Measurements from ENCODE around the gene HSD17B11.
"Not testable (repeated sequence)": the region's sequence is repeated elsewhere in the genome, so short reads cannot be mapped to it uniquely, and the experiment has no call there.

The HSD17B11 gene

DNA sequence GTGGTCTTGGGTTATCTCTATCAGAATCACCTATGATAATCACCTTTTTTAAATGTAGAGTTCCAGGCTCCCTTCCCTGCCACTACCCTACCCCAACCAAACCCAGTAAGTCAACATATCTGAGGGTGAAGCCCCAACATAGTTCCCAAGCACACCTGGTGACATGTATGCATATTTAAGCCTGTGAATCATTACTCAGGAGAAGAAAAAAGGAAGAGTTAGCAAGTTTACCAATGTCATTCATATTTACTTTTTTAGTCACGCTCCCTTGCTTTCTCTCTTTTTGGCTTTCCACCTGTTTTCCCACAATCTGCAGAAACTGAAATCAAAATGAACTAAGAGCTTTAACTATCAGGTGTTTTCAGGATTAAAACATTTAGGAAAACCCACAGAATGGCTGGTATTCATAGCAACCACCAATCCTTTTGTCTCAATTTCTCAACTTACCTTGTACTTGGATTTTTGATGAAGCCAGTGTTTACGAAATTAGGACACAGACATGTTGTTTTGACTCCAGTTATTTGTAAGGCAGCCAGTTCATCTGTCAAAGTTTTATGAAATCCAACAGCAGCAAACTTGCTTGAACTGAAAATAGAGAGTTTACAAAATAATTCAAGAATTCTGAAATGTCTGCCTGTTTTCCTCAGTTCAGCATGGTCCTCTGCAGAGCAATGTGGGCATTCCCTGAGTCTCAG is 34.0 kb downstream of the HSD17B11 start:
- DNase-seq: no peak

DNA sequence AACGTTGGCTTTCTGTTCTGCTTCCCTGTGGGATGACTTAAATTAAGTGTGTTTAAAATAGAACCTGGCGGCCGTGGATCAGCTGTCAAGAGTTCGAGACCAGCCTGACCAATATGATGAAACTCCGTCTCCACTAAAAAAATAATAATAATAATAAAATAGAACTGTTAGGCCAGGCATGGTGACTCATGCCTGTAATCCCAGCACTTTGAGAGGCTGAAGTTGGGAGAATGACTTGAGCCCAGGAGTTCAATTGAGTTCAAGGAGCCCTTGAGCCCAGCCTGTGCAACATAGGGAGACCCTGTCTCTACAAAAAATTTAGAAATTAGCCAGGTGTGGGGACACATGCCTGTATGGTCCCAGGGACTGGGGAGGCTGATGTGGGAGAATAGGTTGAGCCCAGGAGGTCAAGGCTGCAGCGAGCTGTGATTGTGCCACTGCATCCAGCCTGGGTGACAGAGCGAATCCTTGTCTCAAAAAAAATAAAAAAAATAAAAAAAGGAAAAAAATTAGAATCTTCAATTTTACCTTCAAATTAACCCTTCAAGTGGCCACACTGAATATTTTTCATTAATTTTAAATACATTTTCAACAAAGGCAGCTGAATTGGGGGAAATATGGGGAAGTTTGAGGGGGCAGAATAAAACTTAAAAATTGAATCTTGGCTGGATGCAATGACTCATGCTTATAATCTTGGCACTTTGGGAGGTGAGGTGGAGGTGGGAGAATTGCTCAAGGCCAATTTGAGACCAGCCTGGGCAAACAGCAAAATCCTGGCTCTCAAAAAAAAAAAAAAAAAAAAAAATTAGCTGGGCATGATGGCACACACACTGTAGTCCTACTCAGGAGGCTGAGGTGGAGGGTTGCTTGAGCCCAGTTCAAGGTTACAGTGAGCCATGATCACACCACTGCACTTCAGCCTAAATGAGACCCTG is 36.6 kb downstream of the HSD17B11 start:
- no peak for DNase-seq

DNA sequence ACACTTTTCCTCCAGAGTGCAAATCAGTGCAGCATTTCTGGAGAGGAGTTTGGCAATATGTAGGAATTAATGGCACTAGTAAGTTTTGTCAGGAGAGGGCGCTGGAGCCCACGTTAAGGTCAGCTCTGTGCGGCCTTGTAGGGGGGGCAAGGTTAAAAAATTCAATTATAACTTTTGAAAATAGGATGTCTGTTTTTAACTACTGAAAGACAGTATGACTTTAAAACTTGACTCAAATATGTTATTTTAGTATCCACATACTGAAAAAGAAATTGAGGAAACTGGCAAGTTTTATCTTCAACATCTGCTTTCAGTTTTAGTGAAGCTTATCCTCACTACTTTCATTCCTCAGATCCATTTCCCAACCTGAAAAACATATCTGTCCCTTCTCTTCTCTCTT is 37.4 kb downstream of the HSD17B11 start:
- peak; percentile 26 for DNase-seq

DNA sequence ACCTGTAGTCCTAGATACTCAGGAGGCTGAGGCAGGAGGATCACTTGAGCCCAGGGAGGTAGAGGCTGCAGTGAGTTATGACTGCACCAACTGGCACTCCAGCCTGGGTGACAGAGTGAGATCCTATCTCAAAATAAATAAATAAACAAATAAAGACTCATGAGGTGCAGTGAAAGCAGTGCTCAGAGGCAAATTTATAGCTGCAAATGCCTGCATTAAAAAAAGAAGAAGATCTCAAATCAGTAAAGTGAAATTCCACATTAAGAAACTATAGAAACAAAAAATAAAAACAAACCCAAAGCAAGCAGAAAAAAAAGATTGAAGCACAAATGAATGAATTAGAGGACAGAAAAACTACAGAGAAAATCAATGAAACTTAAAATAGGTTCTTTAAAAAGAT is 45.8 kb downstream of the HSD17B11 start:
- no peak for DNase-seq

DNA sequence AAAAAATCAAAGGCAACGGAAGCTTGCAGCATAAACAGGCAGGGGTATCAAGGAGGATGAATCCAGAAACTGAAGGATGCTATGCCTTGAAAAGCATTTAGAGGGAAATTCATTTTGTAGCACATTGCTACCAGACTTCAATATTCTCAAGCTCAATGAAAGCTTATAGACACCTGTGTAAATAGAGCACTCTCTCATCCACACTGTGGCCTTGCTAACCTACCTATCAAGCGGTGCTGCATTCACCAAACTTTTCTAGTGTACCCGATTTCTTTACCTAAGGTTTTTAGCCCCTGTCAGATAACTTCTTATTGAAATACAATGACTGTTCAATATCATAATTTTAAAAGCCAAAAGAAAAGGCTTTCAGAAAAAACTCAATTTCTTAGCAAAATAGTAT is 48.1 kb downstream of the HSD17B11 start:
- DNase-seq: no peak

DNA sequence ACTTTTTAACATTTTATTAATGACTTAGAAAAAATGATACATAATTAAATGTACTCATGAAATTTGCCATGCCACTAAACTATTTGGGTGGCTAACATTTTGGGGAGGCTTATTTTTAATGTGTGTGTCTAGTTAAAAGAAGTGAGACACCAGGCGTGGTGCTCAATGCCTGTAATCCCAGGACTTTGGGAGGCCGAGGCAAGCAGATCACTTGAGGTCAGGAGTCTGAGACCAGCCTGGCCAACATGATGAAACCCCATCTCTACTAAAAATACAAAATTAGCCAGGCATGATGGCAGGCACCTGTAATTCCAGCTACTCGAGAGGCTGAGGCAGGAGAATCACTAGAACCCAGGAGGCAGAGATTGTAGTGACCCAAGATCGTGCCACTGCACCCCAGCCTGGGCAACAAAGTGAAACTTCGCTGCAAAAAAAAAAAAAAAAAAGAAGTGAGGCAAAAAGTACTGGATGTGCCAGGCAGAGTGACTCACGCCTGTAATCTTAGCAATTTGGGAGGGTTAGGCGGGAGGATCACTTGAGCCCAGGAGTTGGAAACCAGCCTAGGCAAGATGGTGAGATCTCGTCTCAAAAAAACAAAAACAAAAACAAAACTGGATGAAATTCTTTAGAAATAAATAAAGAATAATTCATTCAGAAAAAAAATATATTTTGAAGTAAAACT is 48.9 kb downstream of the HSD17B11 start:
- DNase-seq: not testable (repeated sequence)

DNA sequence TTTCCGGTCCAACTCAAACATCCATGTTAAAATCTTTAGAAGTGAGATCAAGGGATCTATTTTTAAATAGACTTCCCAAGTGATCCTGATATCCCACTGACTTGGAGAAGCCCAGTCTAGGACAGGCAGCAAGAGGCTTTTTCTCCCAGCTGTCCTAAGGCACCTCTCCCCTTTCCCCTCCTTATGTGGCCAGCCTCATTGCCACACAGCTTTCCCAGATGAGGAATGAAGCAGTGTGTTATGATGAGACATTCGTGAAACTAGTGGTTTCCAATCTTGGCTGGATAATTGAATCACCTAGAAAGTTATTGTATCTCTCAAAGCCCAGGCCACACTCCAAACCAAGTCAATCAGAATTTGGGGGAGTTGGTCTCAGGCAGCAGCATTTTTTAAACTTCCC is 51.5 kb downstream of the HSD17B11 start:
- DNase-seq: no peak

DNA sequence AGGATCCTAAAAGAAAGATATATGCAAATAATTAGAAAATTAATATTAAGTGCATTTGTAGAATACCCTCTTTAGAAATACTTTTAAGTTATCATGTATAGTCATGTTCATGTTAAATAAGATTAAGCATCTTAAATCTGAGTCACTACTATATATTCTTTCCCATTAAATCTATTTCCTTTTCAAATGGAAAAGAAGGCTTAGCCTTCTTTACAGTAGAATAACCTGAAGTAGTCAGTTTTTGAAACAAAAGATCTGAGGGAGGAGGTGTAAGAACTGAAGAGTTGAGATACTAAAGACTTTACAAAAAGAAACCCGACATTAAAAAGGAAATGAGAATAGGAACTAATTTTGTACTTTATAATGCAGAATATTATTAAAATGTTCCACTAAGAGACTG is 53.6 kb downstream of the HSD17B11 start:
- no peak for DNase-seq

DNA sequence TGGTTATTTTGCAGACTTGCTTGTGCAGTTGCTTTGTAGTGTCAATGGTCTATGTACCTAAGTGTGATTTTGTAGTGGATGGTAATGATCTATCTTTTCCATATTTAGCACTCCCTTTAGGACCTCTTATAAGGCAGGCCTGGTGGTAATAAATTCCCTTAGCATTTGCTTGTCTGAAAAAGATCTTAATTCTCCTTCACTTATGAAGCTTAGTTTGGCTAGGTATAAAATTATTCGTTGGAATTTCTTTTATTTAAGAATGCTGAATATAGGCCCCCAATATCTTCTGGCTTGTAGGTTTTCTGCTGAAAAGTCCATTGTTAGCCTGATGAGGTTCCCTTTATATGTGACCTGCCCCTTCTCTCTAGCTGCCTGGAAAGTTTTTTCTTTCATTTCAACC is 57.7 kb downstream of the HSD17B11 start:
- DNase-seq: no peak

DNA sequence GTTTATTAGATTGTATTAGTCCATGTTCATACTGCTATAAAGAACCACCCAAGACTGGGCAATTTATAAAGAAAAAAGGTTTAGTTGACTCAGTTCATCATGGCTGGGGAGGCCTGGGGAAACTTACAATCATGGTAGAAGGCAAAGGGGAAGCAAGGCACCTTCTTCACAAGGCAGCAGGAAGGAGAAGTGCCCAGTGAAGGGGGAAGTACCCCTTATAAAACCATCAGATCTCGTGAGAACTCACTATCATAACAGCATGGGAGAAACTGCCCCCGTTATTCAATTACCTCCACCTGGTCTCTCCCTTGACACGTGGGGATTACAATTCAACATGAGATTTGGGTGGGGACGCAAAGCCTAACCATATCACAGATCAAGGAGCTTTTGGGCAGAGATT is 60.2 kb downstream of the HSD17B11 start:
- no peak for DNase-seq

DNA sequence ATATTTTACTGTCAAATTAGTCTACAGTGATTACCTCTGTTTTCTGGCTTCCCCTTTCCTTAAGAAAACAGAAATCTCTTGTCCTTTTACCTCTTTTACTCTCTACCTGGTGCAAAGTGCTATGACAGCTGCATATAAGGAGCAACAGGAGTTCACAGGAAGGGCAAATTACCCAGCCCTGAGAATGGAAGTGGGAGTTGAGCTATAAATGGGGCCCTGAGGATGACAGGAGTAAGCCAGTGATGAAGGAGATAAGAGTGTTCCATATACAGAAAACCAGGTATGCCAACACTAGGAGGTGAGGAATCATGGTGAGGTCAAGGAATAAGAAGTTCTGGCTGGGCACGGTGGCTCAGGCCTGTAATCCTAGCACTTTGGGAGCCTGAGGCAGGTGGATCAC is 63.9 kb downstream of the HSD17B11 start:
- no peak for DNase-seq

DNA sequence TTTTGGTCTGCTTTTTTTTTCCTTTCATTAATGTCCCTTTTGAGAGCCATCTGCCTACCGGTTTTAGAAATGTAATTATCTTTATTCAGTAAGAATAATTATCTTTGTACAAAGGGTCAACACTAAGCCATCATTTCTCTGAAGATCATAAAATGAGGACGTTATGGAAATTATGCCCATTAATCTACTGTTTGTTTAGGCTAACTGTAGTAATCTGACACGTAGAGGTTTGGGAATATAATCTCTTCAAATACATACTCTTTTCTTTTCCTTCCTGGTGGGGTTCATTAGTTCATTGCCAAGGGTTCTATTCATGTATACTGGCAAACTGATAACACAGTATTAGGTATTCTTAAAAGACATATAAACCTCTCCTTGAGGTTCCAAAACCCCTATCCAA is 64.5 kb downstream of the HSD17B11 start:
- no peak for DNase-seq

DNA sequence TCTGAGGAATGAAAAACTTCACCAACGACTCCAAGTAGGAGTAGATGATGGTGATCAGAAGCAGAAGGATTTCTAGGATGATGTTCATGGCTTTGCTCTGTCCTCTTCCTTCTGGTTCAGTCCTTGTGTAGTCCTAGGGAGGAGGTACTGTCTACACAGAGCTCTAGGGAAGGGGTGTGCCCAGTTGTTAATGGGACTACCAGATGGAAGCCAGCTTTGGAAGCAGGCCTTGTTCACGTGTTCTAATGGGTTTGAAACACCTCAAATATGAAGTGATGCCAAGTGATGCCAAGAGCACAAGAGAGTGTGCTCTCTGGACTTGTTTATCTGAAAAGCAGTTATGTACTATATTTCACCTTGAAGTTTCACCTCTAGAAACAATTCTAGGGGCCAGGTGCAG is 68.2 kb downstream of the HSD17B11 start, which contains the start of gene HSD17B13:
Gene HSD17B13, minus strand, starts transcription at position 129 of the 400 bp plus-strand sequence. Its CDS starts 41 bp downstream, at position 88.
- DNase-seq: no peak

DNA sequence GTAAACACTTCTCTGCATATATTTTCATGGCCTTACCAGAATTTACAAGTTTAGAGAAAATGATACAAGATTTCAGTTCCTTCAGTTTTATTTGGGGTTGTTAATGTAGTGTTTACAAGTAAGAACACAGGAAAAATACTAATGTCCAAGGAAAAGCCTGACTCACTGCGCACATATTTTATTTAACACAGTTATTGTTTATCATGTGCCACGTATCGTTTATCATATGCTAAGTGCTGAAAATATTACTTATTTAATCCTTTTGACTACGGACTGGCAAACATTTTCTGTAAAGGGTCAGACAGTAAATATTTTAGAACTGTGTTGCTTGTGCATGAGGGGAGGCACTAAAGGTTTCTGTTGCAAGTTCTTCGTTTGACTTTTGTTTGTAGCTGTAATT is 69.1 kb downstream of the HSD17B11 start:
- no peak for DNase-seq

DNA sequence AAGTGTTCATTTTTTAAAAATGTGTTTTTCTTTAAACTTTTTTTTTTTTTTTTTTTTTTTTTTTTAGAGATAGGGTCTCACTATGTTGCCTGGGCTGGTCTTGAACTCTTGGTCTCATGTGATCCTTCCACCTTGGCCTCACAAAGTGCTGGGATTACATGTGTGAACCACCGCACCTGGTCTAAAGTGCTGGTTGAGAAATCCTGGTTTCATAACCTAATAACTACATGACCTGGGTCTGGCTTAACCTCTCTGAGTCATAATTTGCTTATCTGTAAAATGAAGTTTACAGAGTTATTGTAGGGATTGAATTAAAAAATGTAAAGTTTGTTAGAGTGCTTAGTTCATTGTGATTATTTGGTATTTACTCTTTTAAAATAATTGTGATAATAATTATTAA is 73.5 kb downstream of the HSD17B11 start:
- DNase-seq: no peak

DNA sequence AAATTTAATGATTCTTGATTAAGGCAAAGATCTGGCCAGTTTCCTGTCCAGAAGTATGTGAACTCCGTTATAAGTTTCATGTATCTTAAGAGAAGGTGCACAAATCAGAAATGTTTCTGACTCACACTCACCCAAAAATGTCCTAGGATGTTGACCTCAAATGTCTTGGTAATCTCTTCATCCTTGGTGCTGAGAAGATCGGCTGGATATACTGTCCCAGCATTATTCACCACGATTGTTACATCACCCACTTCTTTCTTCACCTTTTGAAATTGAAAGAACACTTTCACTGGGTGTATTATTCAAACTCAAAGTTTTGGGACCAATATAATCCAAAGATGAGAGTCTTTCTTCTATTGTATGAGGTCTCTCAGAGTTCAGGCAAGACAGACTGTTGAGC is 74.0 kb downstream of the HSD17B11 start:
- no peak for DNase-seq

DNA sequence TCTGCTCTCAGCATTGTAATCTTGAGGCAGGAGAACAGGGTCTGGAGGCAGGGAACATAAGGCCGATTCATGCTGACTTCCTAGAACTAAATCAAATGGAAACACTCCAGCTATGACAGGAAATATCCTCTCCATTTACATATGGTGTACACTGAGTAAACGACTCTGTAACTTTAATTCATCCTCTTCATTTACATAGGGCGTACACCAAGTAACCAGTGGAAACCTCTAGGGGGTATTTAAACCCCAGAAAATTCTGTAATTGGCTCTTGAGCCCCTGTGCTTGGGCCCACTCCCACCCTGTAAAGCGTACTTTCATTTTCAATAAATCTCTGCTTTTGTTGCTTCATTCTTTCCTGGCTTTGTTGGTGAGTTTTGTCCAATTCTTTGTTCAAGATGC is 76.0 kb downstream of the HSD17B11 start:
- DNase-seq: not testable (repeated sequence)

DNA sequence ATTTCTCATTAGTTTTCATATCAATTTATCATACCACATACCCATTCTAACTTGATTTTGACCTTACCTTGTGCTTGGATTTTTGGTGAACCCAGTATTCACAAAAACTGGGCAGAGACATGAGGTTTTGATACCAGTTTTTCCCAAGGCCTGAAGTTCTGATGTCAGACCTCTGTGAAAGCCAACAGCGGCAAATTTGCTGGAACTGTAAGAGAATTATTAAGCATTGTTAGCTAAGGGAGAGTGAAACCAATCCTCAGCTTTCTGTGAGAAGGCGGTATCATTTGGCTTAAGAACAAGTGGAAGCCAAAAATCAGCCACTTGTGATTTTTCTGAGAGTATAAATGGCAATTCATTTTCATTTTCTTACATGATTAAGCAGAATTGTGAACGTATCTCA is 77.2 kb downstream of the HSD17B11 start:
- DNase-seq: no peak

DNA sequence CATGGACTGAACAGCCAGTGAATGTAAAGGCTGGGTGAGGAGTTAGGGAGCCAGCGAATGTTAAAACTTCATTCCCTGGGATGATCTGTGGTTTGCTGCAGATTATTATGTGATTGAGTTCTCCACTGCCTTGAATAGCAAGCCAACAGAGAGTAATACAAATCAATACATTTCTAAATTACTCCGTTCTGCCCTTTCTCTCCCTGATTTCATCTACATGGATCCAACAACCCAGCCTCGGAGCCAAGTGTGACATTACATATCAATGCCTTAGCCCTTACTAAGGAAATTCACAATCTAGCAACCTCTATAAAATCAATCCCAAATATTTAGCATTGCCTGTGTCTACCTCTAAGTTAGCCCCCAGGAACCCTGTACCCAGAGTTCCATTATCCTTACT is 79.3 kb downstream of the HSD17B11 start:
- DNase-seq: no peak

DNA sequence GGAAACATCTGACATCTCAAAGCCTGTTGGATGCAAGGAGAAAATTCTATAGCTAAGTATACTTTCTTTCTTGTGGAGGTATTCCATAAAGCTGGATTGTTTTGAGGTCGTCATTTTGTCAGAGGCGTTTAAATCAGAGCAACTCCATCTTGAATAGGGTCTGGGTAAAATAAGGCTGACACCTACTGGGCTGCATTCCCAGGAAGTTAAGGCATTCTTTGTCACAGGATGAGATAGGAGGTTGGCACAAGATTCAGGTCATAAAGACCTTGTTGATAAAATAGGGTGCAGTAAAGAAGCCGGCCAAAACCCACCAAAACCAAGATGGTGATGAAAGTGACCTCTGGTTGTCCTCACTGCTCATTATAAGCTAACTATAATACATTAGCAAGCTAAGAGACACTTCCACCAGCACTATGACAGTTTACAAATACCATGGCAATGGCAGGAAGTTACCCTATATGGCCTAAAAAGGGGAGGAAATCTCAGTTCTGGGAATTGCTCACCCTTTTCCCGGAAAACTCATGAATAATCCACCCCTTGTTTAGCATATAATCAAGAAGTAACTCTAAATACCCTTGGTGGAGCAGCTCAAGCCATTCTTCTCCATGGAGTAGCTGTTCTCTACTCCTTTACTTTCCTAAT is 80.2 kb downstream of the HSD17B11 start:
- no peak for DNase-seq

DNA sequence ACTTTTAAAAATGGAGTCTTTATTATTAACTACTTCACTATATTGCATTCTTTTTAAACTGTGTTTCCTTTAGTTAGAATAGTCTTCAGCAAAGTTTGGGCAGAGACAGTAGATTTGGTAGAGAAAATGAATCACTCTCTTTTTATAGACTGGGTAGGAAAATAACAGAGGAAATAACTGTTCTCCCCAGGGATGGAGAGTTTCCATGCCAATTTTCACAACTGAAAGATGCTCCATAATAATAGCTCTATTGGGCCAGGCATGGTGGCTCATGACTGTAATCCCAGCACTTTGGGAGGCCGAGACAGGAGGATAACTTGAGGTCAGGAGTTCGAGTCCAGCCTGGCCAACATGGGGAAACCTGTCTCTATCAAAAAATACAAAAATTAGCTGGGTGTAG is 81.4 kb downstream of the HSD17B11 start:
- DNase-seq: no peak

DNA sequence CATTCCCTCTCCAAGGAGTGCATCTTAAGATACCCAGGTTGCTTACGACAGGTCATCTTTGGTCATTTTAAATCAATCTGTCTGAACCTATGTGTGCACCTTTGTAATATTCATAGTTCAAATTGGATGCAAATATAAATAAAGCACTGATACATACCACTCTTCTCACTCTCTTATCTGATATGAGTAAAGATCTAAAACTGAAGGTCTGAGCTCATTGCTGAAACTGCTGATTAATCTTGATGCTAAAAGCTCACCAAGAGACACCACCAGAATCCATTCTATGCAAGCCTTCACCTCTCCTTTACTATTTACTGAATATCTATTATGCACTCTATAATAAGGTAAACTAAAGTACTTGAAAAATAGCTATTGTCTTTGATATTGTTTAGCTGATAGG is 84.9 kb downstream of the HSD17B11 start:
- DNase-seq: no peak

DNA sequence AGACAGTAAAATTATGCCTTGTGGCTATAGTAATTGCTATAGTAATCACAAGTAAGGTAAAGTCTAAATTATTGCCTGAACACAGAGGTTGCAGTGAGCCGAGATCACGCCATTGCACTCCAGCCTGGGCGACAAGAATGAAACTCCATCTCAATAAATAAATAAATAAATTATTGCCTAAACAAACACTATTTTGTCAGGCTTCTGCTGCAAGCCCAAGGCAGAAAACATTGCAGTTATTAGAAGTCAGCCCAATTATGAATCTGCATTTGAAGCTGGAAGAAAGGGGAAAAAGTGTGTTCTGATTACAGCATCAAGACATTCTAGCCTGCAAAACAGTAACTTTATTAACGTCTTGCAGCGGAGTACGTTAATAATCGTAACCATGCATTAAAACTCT is 85.4 kb downstream of the HSD17B11 start:
- DNase-seq: no peak
